ENCODE results near the gene REC8.
"Not testable (repeated sequence)": the region's sequence is repeated elsewhere in the genome, so short reads cannot be mapped to it uniquely, and the experiment has no call there.

REC8 gene

DNA sequence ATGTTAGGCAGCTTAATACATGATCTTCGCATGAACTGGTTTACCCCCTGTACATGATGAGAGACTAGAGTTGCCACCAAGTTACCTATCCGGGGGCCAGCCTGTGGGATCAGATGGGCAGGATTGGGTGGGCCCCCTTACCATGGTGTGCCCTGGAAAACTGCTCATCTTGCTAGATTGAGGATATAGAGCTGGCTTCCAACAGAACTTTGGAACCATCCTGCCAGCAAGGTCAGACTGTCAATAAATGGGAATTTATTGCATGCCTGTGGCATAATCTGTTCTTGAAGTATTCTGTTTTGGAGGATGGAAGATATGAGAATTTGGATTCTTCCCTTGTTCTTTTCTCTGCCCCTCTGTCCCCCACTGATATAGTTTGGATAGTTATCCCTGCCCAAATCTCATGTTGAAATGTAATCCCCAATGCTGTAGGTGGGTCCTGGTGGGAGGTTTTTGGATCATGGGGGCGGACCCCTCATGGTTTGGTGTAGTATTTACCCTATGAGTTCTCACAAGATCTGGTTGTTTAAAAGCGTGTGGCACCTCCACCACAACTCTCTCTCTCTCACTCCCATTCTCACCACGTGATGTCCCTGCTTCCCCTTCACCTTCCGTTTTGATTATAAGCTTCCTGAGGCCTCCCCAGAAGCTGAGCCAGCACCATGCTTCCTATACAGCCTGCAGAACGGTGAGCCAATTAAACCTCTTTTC, 27.1 kb downstream of the REC8 start:
- no peak for DNase-seq (ENCODE audit: low read depth, low spot score)
- H3K4me3 ChIP-seq (ENCODE audit: low read depth, low read length), result no peak overlapping the region
- in situ Hi-C loops (cut with HindIII; ENCODE audit: low sequenced_read_pairs), result no loop called here
- TF ChIP-seq CTCF (IDR thresholded peaks at IDR 0.05; ENCODE audit: low read depth, low read length), result no peak

- H3K4me3 ChIP-seq (ENCODE audit: low read depth, low read length); in situ Hi-C loops (cut with HindIII; ENCODE audit: low sequenced_read_pairs); DNase-seq (ENCODE audit: low read depth, low spot score): not testable (repeated sequence)
Observed at GRCh38 chr14:24202538-24202937, 30.7 kb downstream of the REC8 start.

- H3K4me3 ChIP-seq (ENCODE audit: low read depth, low read length); DNase-seq (ENCODE audit: low read depth, low spot score); in situ Hi-C loops (cut with HindIII; ENCODE audit: low sequenced_read_pairs): not testable (repeated sequence)
Observed at GRCh38 chr14:24203249-24203886, 31.5 kb downstream of the REC8 start.

GRCh38 chr14:24204163-24205146, 32.6 kb downstream of the REC8 start:
- in situ Hi-C loops (cut with HindIII; ENCODE audit: low sequenced_read_pairs), result no loop called here
- DNase-seq (ENCODE audit: low read depth, low spot score), result no peak
- no peak overlapping the region for H3K4me3 ChIP-seq (ENCODE audit: low read depth, low read length)
- no peak for TF ChIP-seq CTCF (IDR thresholded peaks at IDR 0.05; ENCODE audit: low read depth, low read length)

GRCh38 chr14:24206260-24207103, 34.6 kb downstream of the REC8 start:
- H3K4me3 ChIP-seq (ENCODE audit: low read depth, low read length), result no peak overlapping the region
- in situ Hi-C loops (cut with HindIII; ENCODE audit: low sequenced_read_pairs), result no loop called here
- TF ChIP-seq CTCF (IDR thresholded peaks at IDR 0.05; ENCODE audit: low read depth, low read length), result no peak
- DNase-seq (ENCODE audit: low read depth, low spot score), result no peak

- H3K4me3 ChIP-seq (ENCODE audit: low read depth, low read length), result no peak overlapping the region
- TF ChIP-seq CTCF (IDR thresholded peaks at IDR 0.05; ENCODE audit: low read depth, low read length), result no peak
- in situ Hi-C loops (cut with HindIII; ENCODE audit: low sequenced_read_pairs), result no loop called here
- DNase-seq (ENCODE audit: low read depth, low spot score), result no peak
Observed at GRCh38 chr14:24207104-24207551, 35.2 kb downstream of the REC8 start.

DNA sequence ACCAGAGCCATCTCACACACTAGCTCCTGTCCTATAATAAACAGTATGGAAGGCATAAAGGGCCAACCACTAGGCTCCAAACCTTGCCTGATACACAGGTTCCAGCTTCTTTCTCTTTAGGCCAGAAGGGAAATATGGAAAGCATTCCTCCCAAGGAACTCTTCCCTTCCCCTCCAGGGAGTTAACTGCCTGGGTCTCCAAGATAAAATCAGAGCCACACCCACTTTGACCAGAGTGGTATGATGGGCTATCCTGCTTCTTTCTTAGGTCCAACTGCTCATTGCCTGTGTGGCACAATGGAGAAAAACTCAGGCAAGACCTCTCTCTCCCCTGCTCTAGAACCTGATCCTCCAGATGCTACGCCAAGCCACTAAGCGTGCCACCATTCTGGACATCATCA, 35.7 kb downstream of the REC8 start:
- no peak for TF ChIP-seq CTCF (IDR thresholded peaks at IDR 0.05; ENCODE audit: low read depth, low read length)
- in situ Hi-C loops (cut with HindIII; ENCODE audit: low sequenced_read_pairs), result no loop called here
- no peak overlapping the region for H3K4me3 ChIP-seq (ENCODE audit: low read depth, low read length)
- no peak for DNase-seq (ENCODE audit: low read depth, low spot score)
